Body of pancreas (tissue), 4 donors: ENCODE results near the gene PTOV1. TPM values are rescaled to one million over a fixed set of nuclear protein-coding genes. Genes with fewer than 3 reads are reported as not detected.
A peak's percentile ranks its signal among the peaks of the same experiment; 100 is the strongest.

Experiments used
- ATAC-seq: fragments of 150-250 bp; one replicate; pipeline ENCODE4 v1.9.1; 2016
- DNase-seq, 4 donors: peaks; one replicate each; pipeline ENCODE4 v3.0.0-alpha.2; 2019
- H3K27ac ChIP-seq, 4 donors: fragments of 200-600 bp; sonication (generic); 1 replicate in 3 of 4; 2 replicates in 1 of 4; pipeline versions ENCODE4 v1.5.1 to v1.6.1; 2016 to 2019; ENCODE audit warnings: mild to moderate bottlenecking in 1 of 4, mixed read lengths in 1 of 4, moderate library complexity in 1 of 4
- H3K27me3 ChIP-seq, 2 donors: fragments of 200-600 bp; sonication (generic); one replicate each; pipeline ENCODE4 v1.6.0; 2016; ENCODE audit warnings: mild to moderate bottlenecking in 1 of 2
- H3K36me3 ChIP-seq, 2 donors: fragments of 200-600 bp; sonication (generic); replicated peaks in 1 of 2; 2 replicates each; pipeline ENCODE4 v1.5.1; 2016; ENCODE audit warnings: low read depth in 2 of 2; ENCODE audit not compliant: insufficient read depth in 1 of 2
- H3K4me1 ChIP-seq: fragments of 200-600 bp; sonication (generic); one replicate; pipeline ENCODE4 v1.6.0; 2016
- H3K4me3 ChIP-seq, 2 donors: fragments of 200-600 bp; sonication (generic); 1 replicate in 1 of 2; 2 replicates in 1 of 2; pipeline ENCODE4 v1.5.1; 2016 to 2019
- H3K9me3 ChIP-seq, 3 donors: fragments of 200-600 bp; sonication (generic); 1 replicate in 2 of 3; 2 replicates in 1 of 3; pipeline ENCODE4 v1.5.1; 2016
- POLR2A ChIP-seq, 3 donors: fragments of 450-650 bp; IDR thresholded peaks; one replicate each; pipeline ENCODE4 v1.6.1; 2016; ENCODE audit warnings: antibody characterized with exemption in 3 of 3, mild to moderate bottlenecking in 2 of 3
- WGBS, 2 donors: methylation state at CpG; one replicate each; pipeline ENCODE4 v1.1.5; 2017; 5-methylcytosine and 5-hydroxymethylcytosine counted together
- intact Hi-C: fragments of 100-400 bp; cut with DNase I; formaldehyde crosslinking; loops from one replicate; pipeline ENCODE4 v1.15.1; 2023
- total RNA-seq, 2 donors: library from RNA; depleted of rRNA; stranded (reverse); fragments of >200 nt; gene quantifications; one replicate each; pipeline ENCODE4 v1.1.0, GENCODE V29; 2016
- TF ChIP-seq, protein P1 (sequence below), 7 experiments: fragments of 450-650 bp in 4 of 7; fragments of 200-600 bp in 3 of 7; sonication (generic) in 3 of 7; IDR thresholded peaks; one replicate each; pipeline ENCODE4 v1.5.1; 2016 to 2019; ENCODE audit warnings: antibody characterized with exemption in 7 of 7

PTOV1 gene
- total RNA-seq, 2 donors from 2014 or later: 69.0 to 70.2 TPM

DNA sequence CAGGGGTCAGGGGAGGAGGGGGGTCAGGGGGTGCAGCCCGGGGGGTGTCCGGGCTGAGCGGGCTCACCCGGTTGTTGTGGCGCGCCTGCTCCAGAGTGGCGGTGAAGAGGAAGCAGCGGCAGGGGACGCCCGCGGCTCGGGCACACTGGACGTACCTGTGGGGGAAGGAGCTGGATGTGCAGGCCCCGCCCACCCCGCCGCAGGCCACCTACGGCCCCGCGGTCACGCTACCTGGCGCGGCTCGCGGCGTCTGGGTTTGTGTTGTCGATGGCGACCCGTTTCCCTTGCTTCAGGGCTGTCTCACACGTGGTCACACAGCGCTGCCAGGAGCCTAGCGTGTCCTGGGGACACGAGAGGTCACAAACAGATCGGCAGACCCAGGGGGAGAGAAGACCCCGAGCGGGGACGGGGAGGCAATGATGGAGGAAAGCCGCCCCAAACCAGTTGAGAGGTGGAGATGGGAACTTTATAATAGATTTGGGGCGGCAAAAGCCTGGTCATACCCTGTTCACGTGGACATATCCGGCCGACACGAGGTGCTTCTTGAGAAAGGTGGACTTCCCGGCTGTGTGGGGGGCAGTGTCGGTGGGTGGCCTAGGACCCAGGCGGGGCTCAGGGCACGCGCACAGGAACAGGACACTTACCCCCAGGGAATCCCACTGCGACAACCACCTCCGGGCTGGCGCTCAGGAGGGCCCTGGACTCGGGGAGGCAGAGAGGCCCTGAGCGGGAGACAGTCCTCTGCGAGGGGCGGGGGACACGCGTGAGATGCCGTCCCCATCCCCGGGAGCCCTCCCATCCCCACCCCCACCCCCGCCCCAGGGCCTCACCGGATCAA, 10.8 kb downstream of the PTOV1 start:
- Histone ChIP-seq H3K4me1 (peaks cover 20% of the 10 kb centered on the region), H3K27me3 (no peaks in the 10 kb centered on the region), H3K4me3 (no peak overlapping the region), H3K27ac (no peak overlapping the region), H3K9me3 (no peaks in the 10 kb centered on the region), H3K36me3 (peaks cover 15 to 20% of the 10 kb centered on the region in 2 donors)
- 85 to 92% methylated on average over 42 to 59 of the region's 60 CpGs for WGBS, 2 donors
- no peak for TF ChIP-seq POLR2A (IDR thresholded peaks at IDR 0.05)
- TF ChIP-seq, protein P1, sequence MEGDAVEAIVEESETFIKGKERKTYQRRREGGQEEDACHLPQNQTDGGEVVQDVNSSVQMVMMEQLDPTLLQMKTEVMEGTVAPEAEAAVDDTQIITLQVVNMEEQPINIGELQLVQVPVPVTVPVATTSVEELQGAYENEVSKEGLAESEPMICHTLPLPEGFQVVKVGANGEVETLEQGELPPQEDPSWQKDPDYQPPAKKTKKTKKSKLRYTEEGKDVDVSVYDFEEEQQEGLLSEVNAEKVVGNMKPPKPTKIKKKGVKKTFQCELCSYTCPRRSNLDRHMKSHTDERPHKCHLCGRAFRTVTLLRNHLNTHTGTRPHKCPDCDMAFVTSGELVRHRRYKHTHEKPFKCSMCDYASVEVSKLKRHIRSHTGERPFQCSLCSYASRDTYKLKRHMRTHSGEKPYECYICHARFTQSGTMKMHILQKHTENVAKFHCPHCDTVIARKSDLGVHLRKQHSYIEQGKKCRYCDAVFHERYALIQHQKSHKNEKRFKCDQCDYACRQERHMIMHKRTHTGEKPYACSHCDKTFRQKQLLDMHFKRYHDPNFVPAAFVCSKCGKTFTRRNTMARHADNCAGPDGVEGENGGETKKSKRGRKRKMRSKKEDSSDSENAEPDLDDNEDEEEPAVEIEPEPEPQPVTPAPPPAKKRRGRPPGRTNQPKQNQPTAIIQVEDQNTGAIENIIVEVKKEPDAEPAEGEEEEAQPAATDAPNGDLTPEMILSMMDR (IDR thresholded peaks at IDR 0.05): no peak
- ATAC-seq (no peak), DNase-seq (peak in 1 of 4 donors; percentile 4)
- intact Hi-C loops: no loop called here

DNA sequence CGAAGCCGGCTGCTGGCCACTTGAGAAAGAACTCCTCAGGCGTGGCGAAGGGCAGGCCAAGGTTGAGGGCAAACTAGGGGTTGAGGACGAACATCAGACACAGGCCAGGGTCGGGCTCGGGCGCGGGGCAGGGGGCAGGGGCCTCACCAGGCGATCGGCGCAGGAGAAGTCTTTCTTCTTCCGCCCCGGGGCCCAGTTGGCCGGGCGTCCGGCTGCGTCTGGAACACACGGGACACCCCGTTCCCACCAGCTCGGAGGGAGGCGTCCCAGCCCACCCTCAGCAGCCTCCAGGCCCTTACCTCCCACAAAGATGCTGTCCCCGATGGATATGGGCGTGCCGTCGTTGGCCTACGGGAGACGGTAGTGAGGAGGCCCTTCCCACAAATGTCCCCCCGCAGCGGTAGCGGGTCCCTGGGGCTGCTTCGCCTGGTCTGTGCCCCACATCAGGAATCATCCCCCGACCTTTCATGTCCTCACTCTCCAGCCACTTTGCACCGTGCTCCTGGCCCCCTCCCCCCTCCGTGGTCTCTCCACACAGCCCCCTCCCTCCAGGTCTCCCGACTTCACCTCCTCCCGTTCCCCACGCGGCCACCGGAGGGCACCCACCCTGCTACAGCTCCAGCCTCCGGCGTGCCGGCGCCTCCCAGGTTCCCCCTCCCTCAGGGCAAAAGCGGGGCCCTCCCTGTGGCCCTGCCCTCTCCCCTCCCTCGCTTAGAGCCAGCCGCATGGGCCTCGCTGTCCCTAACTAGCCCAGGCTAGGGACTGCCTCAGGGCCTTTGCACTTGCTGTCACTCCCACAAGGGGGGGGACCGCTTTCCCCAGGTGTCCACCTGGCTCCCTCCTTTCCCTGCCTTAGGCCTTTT, 11.7 kb downstream of the PTOV1 start:
- ATAC-seq (no peak), DNase-seq (peak in 2 of 4 donors; percentile 8 to 15)
- H3K4me1 ChIP-seq: peaks cover 24% of the 10 kb centered on the region
- no peak overlapping the region for H3K4me3 ChIP-seq
- peaks cover 15 to 20% of the 10 kb centered on the region in 2 donors for H3K36me3 ChIP-seq
- no peaks in the 10 kb centered on the region for H3K27me3 ChIP-seq
- no peak overlapping the region for H3K27ac ChIP-seq
- TF ChIP-seq POLR2A (IDR thresholded peaks at IDR 0.05): no peak
- TF ChIP-seq, protein P1 (IDR thresholded peaks at IDR 0.05): peak in 2 of 7 experiments; percentile 8 to 14
- 85 to 86% methylated on average over 33 to 40 of the region's 49 CpGs for WGBS, 2 donors
- H3K9me3 ChIP-seq: no peaks in the 10 kb centered on the region
- intact Hi-C loops: no loop called here

DNA sequence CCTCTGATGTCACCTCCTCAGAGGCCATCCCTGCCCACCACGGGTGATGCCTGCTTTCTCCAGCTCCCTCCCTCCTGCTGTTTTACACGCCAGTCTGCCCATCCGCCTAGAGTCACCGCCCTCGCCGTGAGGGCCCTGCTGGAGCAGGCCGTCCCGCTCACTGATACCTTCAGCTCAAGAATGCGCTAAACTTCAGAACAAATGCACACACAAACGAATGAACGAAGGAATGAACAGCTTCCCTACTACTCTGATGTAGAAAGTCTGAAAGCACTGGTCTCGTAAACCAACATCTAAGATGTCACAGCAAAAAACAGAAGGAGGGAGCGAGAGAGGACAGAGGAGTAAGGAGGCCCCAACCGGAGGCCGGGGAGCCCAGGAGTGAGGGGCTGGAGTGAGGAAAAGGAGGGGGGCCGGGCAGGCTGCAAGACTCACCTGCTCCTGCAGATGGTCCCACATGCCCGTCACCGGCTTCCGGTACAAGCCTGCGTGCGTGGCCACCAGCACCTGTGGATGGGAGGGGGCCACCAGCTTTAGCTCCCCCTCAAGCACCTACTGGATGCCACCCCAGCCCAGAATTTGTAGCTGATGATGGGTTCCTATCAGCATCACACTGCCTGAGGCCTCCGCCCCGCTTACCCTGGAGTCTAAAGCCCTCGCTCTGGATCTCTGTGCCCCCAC, 12.4 kb downstream of the PTOV1 start:
- intact Hi-C loops: no loop called here
- Histone ChIP-seq H3K27ac (no peak overlapping the region), H3K27me3 (no peaks in the 10 kb centered on the region), H3K9me3 (no peaks in the 10 kb centered on the region), H3K4me1 (peaks cover 32% of the 10 kb centered on the region), H3K36me3 (peaks cover 14 to 17% of the 10 kb centered on the region in 2 donors), H3K4me3 (no peak overlapping the region)
- ATAC-seq (no peak), DNase-seq (peak in 2 of 4 donors; percentile 2 to 15)
- no peak for TF ChIP-seq POLR2A (IDR thresholded peaks at IDR 0.05)
- TF ChIP-seq, protein P1 (IDR thresholded peaks at IDR 0.05): no peak
- 90 to 91% methylated on average over 23 to 24 of the region's 24 CpGs for WGBS, 2 donors

DNA sequence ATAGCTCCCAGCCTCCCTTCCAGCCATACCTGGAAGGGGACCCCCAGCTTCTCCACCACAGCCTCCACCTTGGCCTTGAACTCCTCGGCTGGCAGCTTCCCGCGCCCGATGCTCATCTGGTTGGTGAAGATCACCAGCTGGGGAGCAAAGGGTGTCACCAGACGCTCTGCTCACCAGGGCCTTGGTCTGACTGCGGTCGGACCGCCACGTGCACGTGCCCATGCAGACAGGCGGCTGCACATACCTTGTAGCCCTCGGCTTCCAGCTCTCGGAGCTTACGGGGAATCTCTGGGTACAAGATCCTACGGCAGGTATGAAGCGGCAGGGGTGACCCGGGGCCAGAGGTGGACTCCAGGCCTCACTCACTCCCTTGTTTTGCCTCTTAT, 13.0 kb downstream of the PTOV1 start:
- TF ChIP-seq, protein P1 (IDR thresholded peaks at IDR 0.05): no peak
- H3K9me3 ChIP-seq: no peaks in the 10 kb centered on the region
- DNase-seq (no peak), ATAC-seq (no peak)
- H3K27me3 ChIP-seq: no peaks in the 10 kb centered on the region
- intact Hi-C loops: no loop called here
- WGBS, 2 donors: 70 to 85% methylated on average over 3 to 17 of the region's 17 CpGs
- H3K27ac ChIP-seq: no peak overlapping the region
- no peak overlapping the region for H3K4me3 ChIP-seq
- H3K36me3 ChIP-seq: peaks cover 13 to 14% of the 10 kb centered on the region in 2 donors
- peaks cover 37% of the 10 kb centered on the region for H3K4me1 ChIP-seq
